ENCODE measurements around the gene IGDCC3. TPM values are rescaled to one million over a fixed set of nuclear protein-coding genes. Genes with fewer than 3 reads are reported as not detected.

IGDCC3 gene
- total and polyA plus RNA-seq, 2 donors (not counting 3 experiments of a cell fraction or from before 2014, with no cell fraction given), result 0.03 TPM; not detected in 1

- Histone ChIP-seq H3K27me3 (ENCODE audit: control insufficient read depth in 2 of 2, insufficient read depth in 2 of 2, low read length in 2 of 2) (peaks cover 32 to 35% of the 10 kb centered on the region in 2 experiments), H3K4me1 (ENCODE audit: control insufficient read depth, extremely low read depth, insufficient read depth, low read length) (no peaks in the 10 kb centered on the region), H4K20me1 (replicated peaks; ENCODE audit: control insufficient read depth, extremely low read depth, insufficient read depth, low read length) (no peaks in the 10 kb centered on the region), H3K9me1 (replicated peaks; ENCODE audit: control insufficient read depth, extremely low read depth, insufficient read depth, low read length) (no peaks in the 10 kb centered on the region), H3K4me2 (ENCODE audit: insufficient read depth, low read length) (no peak overlapping the region), H3K36me3 (ENCODE audit: control insufficient read depth in 2 of 2, extremely low read depth in 1 of 2, insufficient read depth in 2 of 2, low read length in 2 of 2) (no peaks in the 10 kb centered on the region), H2AFZ (ENCODE audit: low read depth, low read length) (no peak overlapping the region), H3K27ac (ENCODE audit: insufficient read depth, low read depth, low read length) (no peak overlapping the region), H3K9me3 (replicated peaks; ENCODE audit: control insufficient read depth, insufficient read depth, low read length) (no peaks in the 10 kb centered on the region), H3K9ac (replicated peaks; ENCODE audit: extremely low read depth, insufficient read depth, low read length) (no peak overlapping the region), H3K79me2 (ENCODE audit: control insufficient read depth, insufficient read depth, low read length) (no peaks in the 10 kb centered on the region), H3K4me3 (replicated peaks in 1 of 3; ENCODE audit: insufficient read depth in 1 of 3, low read depth in 1 of 3, low read length in 3 of 3) (peak overlapping the region in 1 of 3 experiments; percentile 24)
- BruUV-seq (replicated peaks), result no TSS peak
- TF ChIP-seq EZH2 (IDR thresholded peaks at IDR 0.05; ENCODE audit: borderline replicate concordance, low read depth, low read length, severe bottlenecking) (no peak), POLR2A (IDR thresholded peaks at IDR 0.05; ENCODE audit: low read depth, low read length) (no peak), JUN (IDR thresholded peaks at IDR 0.05; ENCODE audit: borderline replicate concordance, insufficient read depth, insufficient read length, low read depth) (no peak), POLR2AphosphoS5 (IDR thresholded peaks at IDR 0.05; ENCODE audit: insufficient read depth, low read depth, low read length) (no peak), CTCF (IDR thresholded peaks at IDR 0.05; ENCODE audit: extremely low read depth in 1 of 2, insufficient read depth in 1 of 2, low read depth in 1 of 2, low read length in 2 of 2) (no peak), MYC (IDR thresholded peaks at IDR 0.05; ENCODE audit: low read depth, low read length) (no peak), MAX (IDR thresholded peaks at IDR 0.05; ENCODE audit: insufficient read depth, insufficient read length) (no peak), GATA2 (IDR thresholded peaks at IDR 0.05; ENCODE audit: insufficient read depth, insufficient read length, low read depth, low read length) (no peak), FOS (IDR thresholded peaks at IDR 0.05; ENCODE audit: borderline replicate concordance, insufficient read depth, low read length) (no peak)
- dilution Hi-C loops (cut with MboI; ENCODE audit: extremely low pct_ligation_motif_present, low sequenced_read_pairs) (no loop called here), intact Hi-C loops (cut with micrococcal nuclease) (no loop called here)
- ChIA-PET CTCF (no interaction called here), POLR2A (no interaction called here)
- FAIRE-seq (no peak), DNase-seq (ENCODE audit: low read depth, low spot score) (no peak)
These were observed 21.8 kb downstream of the IGDCC3 start for GRCh38 chr15:65355988-65356353.
